ENCODE results near the gene ERBB4.

Gene ERBB4

DNA sequence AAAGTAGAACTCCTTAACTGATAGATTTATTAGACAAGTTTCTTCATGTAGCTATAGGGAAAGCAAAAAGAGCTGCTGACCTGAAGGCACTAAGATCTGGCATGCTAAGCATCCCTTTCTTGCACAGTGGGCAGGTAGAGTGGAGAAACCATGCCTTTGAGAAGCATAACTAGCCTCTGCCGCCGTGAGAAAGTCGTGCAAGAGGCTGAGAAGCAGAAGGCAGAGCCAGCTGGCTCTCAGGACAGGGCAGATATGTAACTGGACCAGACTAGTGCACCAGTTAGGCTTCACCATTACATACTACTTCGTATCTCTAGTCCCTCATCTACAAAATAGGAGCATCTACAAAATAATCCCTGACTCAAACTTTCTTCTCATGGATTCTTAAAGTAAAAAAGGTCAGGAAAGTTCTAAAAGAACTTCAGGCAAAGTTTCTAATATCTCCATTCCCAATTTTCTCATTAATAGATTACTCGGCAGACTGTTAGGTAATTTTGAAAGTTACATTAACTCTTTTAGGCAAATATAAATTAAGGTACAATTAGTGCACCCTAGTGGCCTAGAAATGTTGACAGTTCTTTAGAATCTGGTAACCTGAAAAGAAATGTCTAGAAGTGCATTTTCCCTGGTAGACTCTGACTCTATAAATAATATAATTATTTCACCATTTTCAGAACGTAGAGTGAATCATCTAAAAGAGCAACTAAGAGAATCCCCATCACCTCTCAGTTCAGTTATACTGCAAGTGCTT, 10.3 kb downstream of the ERBB4 start:
- no peak overlapping the region for H3K4me3 ChIP-seq (IDR thresholded peaks at IDR 0.05; ENCODE audit: insufficient read depth, low read depth, low read length)
- H3K9ac ChIP-seq: no peak overlapping the region
- H3K4me1 ChIP-seq (ENCODE audit: low read depth, poor library complexity, severe bottlenecking): no peaks in the 10 kb centered on the region
- H3K4me2 ChIP-seq: no peak overlapping the region
- no peaks in the 10 kb centered on the region for H3K79me2 ChIP-seq (ENCODE audit: insufficient read depth, low read depth)
- no peaks in the 10 kb centered on the region for H4K20me1 ChIP-seq (ENCODE audit: insufficient read depth)
- no peak overlapping the region for H2AFZ ChIP-seq (ENCODE audit: low read depth)
- H3K27ac ChIP-seq: no peak overlapping the region
- H3K36me3 ChIP-seq (ENCODE audit: insufficient read depth): no peaks in the 10 kb centered on the region
- TF ChIP-seq, protein P1, sequence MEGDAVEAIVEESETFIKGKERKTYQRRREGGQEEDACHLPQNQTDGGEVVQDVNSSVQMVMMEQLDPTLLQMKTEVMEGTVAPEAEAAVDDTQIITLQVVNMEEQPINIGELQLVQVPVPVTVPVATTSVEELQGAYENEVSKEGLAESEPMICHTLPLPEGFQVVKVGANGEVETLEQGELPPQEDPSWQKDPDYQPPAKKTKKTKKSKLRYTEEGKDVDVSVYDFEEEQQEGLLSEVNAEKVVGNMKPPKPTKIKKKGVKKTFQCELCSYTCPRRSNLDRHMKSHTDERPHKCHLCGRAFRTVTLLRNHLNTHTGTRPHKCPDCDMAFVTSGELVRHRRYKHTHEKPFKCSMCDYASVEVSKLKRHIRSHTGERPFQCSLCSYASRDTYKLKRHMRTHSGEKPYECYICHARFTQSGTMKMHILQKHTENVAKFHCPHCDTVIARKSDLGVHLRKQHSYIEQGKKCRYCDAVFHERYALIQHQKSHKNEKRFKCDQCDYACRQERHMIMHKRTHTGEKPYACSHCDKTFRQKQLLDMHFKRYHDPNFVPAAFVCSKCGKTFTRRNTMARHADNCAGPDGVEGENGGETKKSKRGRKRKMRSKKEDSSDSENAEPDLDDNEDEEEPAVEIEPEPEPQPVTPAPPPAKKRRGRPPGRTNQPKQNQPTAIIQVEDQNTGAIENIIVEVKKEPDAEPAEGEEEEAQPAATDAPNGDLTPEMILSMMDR (conservative IDR thresholded peaks at IDR 0.05; ENCODE audit: low read depth, low read length): no peak
- no peaks in the 10 kb centered on the region for H3K27me3 ChIP-seq (ENCODE audit: insufficient read depth, low read depth)

DNA sequence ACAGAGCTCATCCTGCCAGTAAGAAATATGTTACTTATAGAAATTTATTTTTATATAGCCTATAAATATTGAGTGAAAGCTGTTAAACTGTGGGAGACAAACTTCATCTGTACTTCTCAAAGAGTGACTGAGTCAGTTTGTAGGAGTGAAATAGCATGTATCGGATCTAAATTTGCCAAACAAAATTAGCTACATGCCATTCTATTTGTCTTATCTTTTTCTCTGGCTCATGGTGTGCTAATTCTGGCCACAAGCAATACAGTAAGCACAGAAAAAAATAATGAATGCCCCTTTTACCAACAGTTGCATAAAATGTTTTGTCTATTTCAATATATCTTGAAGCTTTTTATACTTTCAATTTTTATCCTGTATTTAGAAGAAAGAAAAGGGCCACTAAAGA, 12.5 kb downstream of the ERBB4 start:
- no peaks in the 10 kb centered on the region for H3K36me3 ChIP-seq (ENCODE audit: insufficient read depth)
- TF ChIP-seq, protein P1 (conservative IDR thresholded peaks at IDR 0.05; ENCODE audit: low read depth, low read length): no peak
- no peak overlapping the region for H3K4me3 ChIP-seq (IDR thresholded peaks at IDR 0.05; ENCODE audit: insufficient read depth, low read depth, low read length)
- no peak overlapping the region for H2AFZ ChIP-seq (ENCODE audit: low read depth)
- H3K9ac ChIP-seq: no peak overlapping the region
- H4K20me1 ChIP-seq (ENCODE audit: insufficient read depth): no peaks in the 10 kb centered on the region
- H3K4me2 ChIP-seq: no peak overlapping the region
- no peaks in the 10 kb centered on the region for H3K4me1 ChIP-seq (ENCODE audit: low read depth, poor library complexity, severe bottlenecking)
- no peak overlapping the region for H3K27ac ChIP-seq
- no peaks in the 10 kb centered on the region for H3K27me3 ChIP-seq (ENCODE audit: insufficient read depth, low read depth)
- H3K79me2 ChIP-seq (ENCODE audit: insufficient read depth, low read depth): no peaks in the 10 kb centered on the region

DNA sequence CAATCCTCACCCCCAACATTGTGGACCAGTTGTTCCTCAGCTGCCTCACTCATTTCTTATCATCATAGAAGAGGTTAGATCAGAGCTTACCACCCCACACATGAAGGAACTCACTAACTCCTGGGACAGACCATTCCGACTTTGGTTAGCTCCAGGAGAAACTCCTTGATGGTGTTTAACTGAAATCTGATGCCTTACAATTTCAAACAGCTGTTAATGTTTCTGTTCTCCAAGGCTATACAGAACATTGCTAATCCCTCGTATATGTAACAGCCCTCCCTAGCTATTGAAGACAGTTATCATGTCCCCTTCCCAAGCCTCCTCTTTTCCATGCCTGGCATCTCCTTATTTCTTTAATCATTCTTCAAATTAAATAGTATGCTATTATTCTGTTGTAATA, 14.8 kb downstream of the ERBB4 start:
- no peaks in the 10 kb centered on the region for H3K36me3 ChIP-seq (ENCODE audit: insufficient read depth)
- H3K4me3 ChIP-seq (IDR thresholded peaks at IDR 0.05; ENCODE audit: insufficient read depth, low read depth, low read length): no peak overlapping the region
- no peak overlapping the region for H3K27ac ChIP-seq
- no peaks in the 10 kb centered on the region for H4K20me1 ChIP-seq (ENCODE audit: insufficient read depth)
- no peaks in the 10 kb centered on the region for H3K4me1 ChIP-seq (ENCODE audit: low read depth, poor library complexity, severe bottlenecking)
- no peaks in the 10 kb centered on the region for H3K79me2 ChIP-seq (ENCODE audit: insufficient read depth, low read depth)
- no peak overlapping the region for H3K9ac ChIP-seq
- no peak overlapping the region for H3K4me2 ChIP-seq
- H3K27me3 ChIP-seq (ENCODE audit: insufficient read depth, low read depth): no peaks in the 10 kb centered on the region
- TF ChIP-seq, protein P1 (conservative IDR thresholded peaks at IDR 0.05; ENCODE audit: low read depth, low read length): no peak
- H2AFZ ChIP-seq (ENCODE audit: low read depth): no peak overlapping the region

DNA sequence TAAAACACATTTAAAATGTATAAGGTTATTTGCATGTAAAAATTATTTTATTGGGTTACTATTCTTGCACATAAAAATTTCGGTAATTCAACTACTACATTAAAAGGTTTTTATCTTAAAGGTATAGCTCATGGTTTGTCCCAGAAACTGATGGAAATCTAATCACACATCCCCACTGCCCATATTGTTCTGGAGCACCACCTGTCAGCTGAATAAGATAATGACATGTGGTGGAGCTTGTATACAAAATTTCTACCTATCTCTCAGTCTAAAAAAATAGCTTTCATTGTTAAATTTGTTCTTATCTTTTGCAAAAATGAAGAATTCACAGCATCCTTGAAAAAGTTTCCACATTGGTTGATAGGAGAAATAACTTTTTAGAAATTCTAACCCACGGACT, 18.3 kb downstream of the ERBB4 start:
- Histone ChIP-seq H3K79me2 (ENCODE audit: insufficient read depth, low read depth) (no peaks in the 10 kb centered on the region), H3K36me3 (ENCODE audit: insufficient read depth) (no peaks in the 10 kb centered on the region), H3K4me1 (ENCODE audit: low read depth, poor library complexity, severe bottlenecking) (no peaks in the 10 kb centered on the region), H2AFZ (ENCODE audit: low read depth) (no peak overlapping the region), H4K20me1 (ENCODE audit: insufficient read depth) (no peaks in the 10 kb centered on the region), H3K27me3 (ENCODE audit: insufficient read depth, low read depth) (no peaks in the 10 kb centered on the region), H3K4me3 (IDR thresholded peaks at IDR 0.05; ENCODE audit: insufficient read depth, low read depth, low read length) (no peak overlapping the region), H3K27ac (no peak overlapping the region), H3K4me2 (no peak overlapping the region), H3K9ac (no peak overlapping the region)
- TF ChIP-seq, protein P1 (conservative IDR thresholded peaks at IDR 0.05; ENCODE audit: low read depth, low read length): no peak

All from KMS-11 (cell line).